Stimulated activated CD8-positive, alpha-beta memory T cell treated with anti-CD3 and anti-CD28 coated beads, Interleukin-2, amount 100 ng/mL, for 48 hours (primary cell): Measurements from ENCODE around the gene AMPH.
"Not testable (repeated sequence)": the region's sequence is repeated elsewhere in the genome, so short reads cannot be mapped to it uniquely, and the experiment has no call there.

Experiments used
- DNase-seq, 2 donors: peaks; one replicate each; pipeline ENCODE4 v3.0.0-alpha.2; 2020; ENCODE audit warnings: low read depth in 2 of 2

Gene AMPH

DNA sequence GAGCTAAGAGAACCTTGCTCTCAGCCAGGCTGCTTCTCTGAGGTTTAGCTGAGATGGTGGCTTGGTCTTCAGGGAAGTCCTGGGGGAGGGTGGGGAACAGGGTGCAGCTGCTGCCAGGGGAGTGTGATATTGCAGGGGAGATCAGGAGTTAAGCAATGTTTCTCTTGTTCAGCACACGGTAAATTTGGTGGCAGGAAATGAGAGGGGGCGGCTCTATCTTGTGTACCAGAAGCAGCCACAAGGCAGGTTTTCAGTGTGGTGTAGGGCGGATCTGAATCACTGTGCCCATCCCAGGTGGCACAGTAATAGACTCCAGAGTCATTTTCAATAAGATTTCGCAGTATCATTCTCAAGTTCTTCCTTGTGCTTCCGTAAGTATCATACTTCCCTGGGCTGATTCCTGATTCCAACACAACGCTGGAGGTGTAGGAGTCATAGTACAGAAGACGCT is 277.7 kb downstream of the AMPH start:
- not testable (repeated sequence) for DNase-seq

GRCh38 chr7:38351601-38352000 is 279.6 kb downstream of the AMPH start:
- no peak for DNase-seq

- DNase-seq: not testable (repeated sequence)
Observed at GRCh38 chr7:38350777-38351176, 280.4 kb downstream of the AMPH start.

GRCh38 chr7:38349869-38350583 is 281.1 kb downstream of the AMPH start:
- not testable (repeated sequence) for DNase-seq

GRCh38 chr7:38349126-38349795 is 281.9 kb downstream of the AMPH start:
- DNase-seq: not testable (repeated sequence)

DNA sequence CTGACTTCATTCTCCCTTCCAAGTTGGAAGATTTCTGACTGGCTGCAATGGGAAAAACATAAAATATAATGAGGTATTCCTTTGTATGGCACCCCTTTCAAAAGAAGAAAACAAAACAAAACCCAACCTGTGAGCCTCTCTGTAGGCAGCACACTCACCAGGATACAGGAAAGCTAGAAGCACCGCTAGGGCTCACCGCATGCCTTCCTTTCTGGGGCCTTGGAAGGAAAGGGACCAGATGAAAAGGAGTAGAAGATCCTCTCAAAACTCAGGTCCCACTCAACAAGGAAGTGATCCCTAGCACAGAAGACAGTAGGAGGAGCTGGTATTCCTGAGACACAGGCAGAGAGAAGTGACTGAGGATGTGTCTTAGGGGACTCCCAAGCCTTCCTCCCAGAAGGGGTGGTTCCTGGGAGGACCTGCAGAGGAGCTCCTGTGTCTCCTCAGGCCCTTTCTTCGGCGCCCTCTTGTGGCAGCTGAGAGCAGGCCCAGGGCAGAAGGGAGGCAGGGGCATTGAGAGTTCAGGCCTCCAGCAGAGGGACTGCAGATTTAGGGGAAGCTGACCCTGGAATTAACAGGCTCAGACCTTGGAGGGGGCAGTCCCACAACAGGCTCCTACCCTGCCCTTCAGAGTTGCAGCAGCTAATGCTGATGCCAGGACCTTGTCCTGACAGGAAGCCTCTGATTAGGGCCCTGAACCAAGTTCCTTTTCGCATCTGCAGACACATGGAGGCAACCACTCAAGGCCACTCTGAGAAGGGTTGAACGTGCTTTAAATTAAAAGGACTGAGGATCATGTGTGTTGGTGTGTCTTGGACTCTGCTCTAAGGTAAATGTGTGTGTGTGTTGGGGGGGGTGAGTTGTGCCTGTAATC is 285.6 kb downstream of the AMPH start:
- not testable (repeated sequence) for DNase-seq

DNA sequence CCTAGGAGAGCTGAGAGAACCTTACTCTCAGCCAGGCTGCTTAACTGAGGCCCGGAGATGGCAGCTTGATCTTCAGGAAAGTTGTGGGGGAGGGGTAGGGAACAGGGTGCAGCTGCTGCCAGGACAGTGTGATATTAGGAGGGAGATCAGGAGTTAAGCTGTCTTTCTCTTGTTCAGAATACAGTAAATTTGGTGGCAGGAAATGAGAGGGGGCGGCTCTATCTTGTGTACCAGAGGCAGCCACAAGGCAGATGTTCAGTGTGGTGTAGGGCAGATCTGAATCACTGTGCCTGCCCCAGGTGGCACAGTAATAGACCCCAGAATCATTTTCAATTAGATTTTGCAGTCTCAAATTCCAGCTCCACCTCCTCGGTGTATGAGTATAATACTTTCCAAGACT is 286.4 kb downstream of the AMPH start:
- not testable (repeated sequence) for DNase-seq

GRCh38 chr7:38342135-38342534 is 289.0 kb downstream of the AMPH start:
- not testable (repeated sequence) for DNase-seq

- not testable (repeated sequence) for DNase-seq
Observed at GRCh38 chr7:38341172-38341705, 289.9 kb downstream of the AMPH start.

DNA sequence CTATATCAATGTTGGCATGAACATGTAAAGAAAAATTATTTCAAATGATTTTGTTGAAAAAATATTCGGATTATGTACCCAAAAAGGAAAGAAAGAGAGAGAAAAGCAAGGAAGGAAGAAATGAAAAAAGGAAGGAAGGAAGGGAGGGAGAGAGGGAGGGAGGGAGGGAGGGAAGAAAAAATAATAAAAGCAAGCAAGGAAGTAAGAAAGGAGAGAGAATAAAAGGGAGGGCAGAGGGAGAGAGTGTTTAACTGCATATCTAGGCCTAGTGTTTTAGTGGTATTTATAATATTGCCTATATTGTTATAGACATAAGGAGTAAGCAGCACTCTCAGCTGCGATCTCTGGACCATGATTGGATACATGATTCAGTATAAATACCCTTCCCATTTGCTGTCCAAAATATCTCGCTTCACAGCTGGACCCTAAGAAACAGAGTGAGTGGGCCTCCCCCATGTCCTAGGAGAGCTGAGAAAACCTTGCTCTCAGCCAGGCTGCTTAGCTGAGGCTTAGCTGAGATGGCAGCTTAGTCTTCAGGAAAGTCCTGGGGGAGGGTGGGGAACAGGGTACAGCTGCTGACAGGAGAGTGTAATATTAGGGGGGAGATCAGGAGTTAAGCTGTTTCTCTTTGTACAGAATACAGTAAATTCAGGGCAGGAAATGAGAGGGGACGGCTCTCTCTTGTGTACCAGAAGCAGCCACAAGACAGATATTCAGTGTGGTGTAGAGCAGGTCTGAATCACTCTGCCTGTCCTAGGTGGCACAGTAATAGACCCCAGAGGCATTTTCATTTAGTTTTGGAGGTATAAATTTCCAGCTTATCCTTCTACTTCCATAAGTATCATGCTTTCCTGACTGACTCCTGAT is 291.0 kb downstream of the AMPH start:
- DNase-seq: no peak

DNA sequence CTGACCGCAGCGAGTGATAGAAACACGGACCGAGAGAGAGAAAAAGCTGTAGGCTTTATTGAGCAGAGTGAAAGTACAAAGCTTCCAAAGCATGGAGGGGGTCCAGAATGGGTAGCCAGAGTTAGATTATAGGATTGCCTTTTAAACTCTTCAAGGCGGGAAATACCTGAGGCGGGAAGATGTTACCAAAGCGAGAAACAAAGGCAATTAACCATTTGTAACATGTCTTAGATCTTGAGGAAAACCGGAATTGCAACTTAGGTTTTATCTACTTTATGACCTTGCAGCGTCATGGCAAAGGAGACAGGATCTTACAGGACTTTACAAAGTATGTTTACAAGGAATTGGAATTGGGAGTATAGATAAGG is 295.0 kb downstream of the AMPH start:
- not testable (repeated sequence) for DNase-seq

DNA sequence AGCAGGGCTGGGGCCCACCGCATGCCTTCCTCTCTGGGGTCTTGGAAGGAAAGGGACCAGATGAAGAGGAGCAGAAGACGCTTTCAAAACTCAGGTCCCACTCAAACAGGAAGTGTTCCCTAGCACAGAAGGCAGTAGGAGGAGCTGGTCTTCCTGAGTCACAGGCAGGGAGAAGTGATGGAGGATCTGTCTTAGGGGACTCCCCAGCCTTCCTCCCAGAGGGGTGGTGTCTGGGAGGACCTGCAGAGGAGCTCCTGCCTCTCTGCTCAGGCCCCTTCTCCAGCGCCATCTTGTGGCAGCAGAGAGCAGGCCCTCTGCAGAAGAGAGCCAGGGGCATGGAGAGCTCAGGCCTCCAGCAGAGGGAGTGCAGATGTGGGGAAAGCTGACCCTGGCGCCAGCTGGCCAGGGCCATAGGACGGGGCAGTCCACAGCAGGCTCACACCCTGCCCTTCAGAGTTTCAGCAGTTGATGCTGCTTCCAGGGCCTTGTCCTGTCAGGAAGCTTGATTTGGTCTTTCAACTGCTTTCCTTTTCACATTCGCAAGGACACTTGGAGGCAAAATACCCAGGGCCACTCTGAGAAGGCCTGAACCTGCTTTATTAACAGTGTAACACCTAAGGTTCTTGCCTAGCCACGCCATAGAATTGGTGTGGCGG is 295.6 kb downstream of the AMPH start:
- DNase-seq: peak; percentile 64 to 73

DNA sequence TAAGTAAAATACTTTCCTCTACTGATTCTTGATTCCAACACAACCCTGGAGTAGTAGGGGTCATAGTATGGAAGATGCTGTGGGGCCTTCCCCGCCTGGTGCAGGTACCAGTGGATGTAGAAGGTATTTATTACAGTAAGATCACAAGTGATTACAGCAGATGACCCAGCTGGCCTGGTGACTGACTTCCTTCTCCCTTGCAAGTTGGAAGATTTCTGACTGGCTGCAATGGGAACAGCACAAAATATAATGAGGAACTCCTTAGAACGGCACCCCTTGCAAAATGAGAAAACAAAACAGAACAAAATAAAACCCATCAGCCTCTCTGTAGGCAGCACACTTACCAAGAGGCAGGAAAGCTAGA is 296.1 kb downstream of the AMPH start:
- no peak for DNase-seq

GRCh38 chr7:38334163-38334562 is 297.0 kb downstream of the AMPH start:
- no peak for DNase-seq
